ENCODE measurements around the gene SURF1.
"Not testable (repeated sequence)": the region's sequence is repeated elsewhere in the genome, so short reads cannot be mapped to it uniquely, and the experiment has no call there.

The SURF1 gene

DNA sequence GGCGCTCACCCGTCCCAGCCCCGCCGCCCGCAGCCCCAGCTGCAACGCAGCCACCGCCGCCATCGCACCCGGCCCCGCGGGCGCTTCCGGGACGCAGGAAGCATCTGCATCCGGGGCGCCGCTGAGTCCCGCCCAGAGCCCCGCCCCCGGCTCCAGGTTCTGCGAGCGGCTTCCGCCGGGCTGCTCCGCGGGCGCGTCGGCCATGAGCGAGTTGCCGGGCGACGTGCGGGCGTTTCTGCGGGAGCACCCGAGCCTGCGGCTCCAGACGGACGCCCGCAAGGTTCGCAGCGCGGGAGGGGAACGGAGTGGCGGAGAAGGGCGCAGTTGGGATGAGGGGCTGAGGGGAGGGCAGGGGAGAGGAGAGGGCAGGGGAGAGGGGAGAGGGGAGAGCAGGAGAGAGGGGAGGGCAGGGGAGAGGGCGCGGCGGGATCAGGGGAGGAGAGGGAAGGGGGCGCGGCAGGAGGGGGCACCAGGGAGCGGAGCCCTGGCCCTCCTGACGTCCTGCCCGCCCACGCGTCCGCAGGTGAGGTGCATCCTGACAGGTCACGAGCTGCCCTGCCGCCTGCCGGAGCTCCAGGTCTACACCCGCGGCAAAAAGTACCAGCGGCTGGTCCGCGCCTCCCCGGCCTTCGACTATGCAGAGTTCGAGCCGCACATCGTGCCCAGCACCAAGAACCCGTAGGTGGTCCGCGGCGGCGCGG lies at the start of gene SURF1, which contains the start of gene SURF2:
Gene SURF1, minus strand, starts transcription at position 97 of the 701 bp plus-strand sequence. Its CDS starts 34 bp downstream, at position 63.
Gene SURF2, plus strand, starts transcription at position 160 of the 701 bp plus-strand sequence. Its CDS starts 43 bp downstream, at position 203.
- DNase-seq = peak; percentile 95

GRCh38 chr9:133405508-133406438 lies 49.5 kb upstream of the SURF1 start:
- no peak for DNase-seq

- no peak for DNase-seq
These were observed 48.2 kb upstream of the SURF1 start for GRCh38 chr9:133404454-133405002.

DNA sequence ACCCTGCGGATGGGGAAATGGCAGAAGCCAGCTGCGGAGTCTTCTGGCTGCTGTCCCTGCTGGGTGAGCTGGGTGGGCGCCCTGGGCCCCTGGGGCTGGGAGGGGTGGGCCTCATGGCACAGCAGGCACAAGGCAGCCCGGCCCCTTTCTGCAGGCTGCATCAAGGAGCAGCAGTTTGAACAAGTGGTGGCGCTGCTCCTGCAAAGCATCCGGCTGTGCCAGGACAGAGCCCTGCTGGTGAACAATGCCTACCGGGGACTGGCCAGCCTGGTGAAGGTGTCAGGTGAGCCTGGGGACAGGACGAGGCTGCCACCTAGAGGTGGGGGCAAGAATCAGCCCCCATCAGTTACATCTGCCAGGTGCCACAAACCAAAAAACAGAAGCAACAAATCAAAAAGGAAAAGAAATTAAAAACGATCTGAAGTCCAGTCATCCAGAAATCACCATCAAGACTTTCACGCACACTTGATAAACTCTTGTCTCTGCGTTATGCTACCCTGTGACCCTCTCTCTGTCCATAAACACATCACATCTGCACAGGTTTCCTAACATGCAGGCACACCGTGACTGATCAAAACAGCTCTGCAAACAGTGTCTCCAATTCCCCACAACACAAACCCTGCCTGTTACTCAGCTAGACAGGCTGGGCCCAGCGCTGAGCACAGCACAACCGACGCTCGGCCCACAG lies 47.6 kb upstream of the SURF1 start:
- DNase-seq = peak; percentile 64

DNA sequence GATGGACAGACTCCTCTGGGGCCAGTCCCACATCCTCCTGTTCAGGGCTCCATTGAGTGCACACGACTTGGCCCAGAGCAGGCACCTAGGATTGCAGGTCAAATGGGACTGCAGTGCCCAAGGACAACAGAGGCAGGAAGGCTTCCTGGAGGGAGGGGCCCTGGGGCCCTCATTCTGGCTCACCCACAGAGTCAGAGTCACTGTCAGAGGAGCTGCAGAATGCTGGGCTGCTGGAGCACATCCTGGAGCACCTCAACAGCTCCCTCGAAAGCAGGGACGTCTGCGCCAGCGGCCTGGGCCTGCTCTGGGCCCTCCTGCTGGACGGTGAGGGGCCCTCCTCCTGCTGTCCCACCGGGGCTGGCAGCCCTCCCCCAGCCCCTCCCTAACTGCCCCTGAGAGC lies 46.4 kb upstream of the SURF1 start:
- no peak for DNase-seq

DNA sequence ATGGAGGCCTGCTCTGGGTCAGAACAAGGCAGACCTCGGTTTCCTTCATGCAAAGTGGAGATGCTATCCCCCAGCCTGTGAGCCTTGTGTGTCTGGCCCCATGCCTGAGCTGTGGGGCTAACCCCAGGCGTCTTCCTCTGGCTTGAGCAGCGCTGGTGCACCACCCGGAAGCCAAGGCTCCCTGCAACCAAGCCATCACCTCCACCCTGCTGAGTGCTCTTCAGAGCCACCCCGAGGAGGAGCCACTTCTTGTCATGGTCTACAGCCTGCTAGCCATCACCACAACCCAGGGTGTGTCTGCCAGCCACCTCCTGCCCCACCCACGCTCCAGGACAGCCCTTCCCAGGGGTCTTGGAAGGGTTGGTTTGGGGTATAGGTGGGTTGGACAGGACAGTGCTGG lies 45.3 kb upstream of the SURF1 start:
- DNase-seq = no peak

- DNase-seq = no peak
These were observed 44.0 kb upstream of the SURF1 start for GRCh38 chr9:133400292-133400691.

GRCh38 chr9:133397895-133398294 lies 41.6 kb upstream of the SURF1 start:
- no peak for DNase-seq

DNA sequence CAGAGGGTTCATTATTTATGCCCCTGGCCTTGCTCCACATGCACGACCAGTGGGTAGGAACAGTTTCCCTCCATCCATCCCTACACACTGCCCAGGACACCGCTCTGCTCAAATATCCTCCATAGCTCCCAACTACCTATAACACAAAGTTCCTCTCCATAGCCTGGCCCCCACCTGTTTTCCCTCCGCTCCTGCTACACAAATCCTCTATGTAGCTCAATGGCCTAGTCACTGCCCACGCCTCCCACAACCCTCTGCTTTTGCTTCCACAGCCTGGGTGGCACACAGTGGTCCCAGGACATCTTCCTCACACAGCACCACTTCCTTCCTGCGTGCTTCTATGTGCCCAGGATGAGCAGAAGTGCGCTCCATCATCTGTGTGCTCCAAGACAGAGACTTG lies 41.1 kb upstream of the SURF1 start:
- no peak for DNase-seq

DNA sequence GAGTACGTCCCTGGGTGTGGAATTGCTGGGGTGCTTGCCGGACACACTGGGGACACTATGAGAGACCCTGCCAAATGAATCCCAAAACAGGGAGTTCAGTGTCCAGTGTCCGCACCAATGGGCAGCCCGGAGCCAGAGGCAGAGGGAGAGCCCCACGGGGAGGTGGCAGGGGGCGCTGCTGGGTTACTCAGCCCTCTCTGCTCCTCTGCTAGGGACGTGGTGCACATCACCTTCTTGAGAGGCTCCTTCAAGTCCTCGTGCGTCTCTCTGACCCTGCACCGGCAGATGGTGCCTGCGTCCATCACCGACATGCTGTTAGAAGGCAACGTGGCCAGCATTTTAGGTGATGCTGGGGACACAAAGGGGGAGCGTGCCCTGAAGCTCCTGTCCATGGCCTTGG lies 40.7 kb upstream of the SURF1 start:
- DNase-seq = no peak

DNA sequence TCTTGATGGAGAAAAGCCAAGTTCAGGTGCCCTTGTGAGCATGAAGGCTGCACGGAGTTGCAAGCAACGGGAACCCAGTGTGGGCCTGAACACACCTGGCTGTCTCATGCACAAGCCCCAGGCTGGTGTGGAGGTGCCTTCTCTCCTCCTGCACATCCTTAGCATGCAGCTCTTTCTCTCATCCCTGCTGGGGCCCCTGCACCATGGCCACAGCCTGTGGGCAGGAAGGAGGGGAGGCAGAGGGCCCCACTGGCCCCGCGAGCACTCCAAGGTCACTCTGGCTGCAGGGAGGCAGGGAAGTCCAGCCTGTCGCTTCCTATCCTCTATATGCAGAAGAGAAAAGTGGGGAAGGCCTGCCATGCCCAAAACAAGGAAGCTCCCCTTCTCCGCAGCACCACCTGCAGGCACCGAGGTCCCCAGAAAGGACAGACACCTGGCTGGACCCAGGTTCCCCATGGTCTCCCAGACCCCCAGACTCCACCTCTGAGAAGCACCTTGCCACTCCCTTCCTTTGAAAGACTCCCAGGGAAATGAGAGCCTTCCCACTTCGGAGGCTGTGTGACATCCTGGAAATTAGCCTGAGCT lies 38.5 kb upstream of the SURF1 start:
- no peak for DNase-seq

DNA sequence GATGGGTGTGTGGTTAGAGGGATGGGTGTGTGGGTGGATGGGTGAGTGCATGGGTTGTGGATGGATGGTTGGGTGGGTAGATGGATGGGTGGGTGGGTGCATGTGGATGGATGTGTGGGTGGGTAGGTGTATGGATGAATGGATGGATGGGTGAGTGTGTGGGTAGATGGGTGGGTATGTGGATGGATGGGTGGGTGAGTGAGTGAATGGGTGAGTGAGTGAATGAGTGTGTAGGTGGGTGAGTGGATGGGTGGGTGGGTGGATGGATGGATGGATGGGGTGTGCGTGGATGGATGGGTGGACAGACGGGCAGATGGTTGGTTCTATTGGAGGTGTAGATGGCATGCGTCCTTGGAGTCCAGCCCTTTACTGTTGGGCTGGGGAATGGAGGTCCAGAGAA lies 37.1 kb upstream of the SURF1 start:
- no peak for DNase-seq

GRCh38 chr9:133392308-133392707 lies 36.0 kb upstream of the SURF1 start:
- not testable (repeated sequence) for DNase-seq

GRCh38 chr9:133391449-133391848 lies 35.2 kb upstream of the SURF1 start:
- DNase-seq = not testable (repeated sequence)

GRCh38 chr9:133390713-133391112 lies 34.4 kb upstream of the SURF1 start:
- no peak for DNase-seq

DNA sequence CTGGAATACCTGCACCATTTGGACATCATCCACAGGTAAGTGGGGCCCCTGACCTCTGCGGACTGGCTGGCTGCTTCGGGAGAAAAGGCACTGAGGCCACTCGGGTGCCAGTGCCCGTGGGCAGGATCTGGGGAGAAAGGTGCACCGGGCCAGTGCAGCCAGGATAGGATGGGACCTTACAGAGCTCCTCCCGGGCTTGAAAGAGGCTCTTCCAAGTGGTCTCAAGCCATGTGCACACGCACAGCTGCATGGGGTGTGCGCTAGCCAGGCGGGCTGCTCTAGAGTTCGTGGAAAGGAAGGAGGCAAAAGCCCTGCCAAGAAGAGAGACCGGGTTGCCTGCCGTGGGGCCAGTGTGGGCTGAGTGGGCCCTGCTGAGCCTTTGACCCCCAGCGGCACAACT lies 33.3 kb upstream of the SURF1 start:
- no peak for DNase-seq

GRCh38 chr9:133389025-133389557 lies 32.8 kb upstream of the SURF1 start:
- no peak for DNase-seq

GRCh38 chr9:133387680-133388079 lies 31.4 kb upstream of the SURF1 start:
- no peak for DNase-seq

DNA sequence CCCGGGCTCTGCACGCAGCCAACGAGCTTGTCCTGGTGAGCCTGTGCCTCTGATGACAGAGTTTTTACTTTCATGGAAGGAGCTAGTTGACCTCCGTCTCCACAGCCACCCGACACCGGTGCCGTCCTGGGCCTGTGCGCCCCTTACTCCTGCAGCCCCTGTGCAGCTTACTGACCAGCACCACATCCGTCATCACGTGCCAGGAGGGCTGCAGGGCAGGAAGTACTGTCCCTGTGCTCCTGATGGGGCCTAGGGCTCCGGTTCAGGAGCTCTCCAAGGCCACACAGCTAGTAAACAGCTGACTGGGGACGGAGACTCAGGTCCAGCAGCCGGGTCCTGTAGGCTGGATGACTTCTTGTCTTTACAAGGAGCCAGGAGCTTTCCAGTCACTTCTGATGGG lies 30.1 kb upstream of the SURF1 start:
- no peak for DNase-seq

DNA sequence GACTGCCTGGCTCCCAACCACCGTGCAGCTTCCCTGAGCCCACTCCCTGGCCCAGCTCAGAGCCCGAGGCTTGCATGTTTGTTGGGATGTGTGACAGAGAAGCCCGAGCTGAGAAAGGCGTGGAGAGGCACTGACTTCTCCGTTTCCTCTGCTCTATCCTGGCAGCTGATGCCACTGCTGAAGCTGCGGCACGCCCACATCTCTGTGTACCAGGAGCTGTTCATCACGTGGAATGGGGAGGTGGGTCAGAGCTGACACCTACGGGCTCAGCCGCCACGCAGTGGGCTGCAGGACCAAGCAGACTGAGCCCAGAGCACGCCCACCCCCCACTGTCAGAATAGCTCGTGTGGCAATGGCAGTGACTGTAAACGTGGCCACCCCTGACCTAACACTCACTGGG lies 29.2 kb upstream of the SURF1 start:
- DNase-seq = no peak

DNA sequence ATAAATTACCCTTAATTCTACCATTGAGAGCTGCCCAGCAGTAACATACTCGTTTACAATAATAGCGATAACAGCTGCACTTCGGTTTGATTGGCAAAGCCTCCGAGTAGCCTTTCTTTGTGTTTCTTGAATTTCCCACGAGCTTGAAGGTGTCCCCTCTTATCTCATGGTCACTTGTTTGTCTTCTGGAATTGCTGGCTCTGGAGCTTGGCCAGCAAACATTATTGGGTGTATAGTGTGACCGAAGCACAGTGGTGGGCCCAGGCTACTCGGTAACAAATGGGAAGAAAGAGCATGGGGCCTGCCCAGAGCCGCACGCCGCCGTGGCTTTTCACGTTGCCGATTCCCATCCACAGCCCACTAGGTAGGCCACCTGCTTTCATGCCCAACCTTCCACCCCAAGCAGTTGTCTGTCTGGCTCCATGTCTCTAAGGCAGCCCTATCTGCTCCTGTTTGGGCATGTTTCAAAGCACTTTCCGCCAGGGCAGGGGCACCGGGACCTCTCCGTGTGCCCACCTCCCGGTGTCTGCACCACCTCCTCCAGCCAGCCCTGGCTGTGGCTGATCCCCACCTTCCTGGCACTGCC lies 28.5 kb upstream of the SURF1 start:
- no peak for DNase-seq

DNA sequence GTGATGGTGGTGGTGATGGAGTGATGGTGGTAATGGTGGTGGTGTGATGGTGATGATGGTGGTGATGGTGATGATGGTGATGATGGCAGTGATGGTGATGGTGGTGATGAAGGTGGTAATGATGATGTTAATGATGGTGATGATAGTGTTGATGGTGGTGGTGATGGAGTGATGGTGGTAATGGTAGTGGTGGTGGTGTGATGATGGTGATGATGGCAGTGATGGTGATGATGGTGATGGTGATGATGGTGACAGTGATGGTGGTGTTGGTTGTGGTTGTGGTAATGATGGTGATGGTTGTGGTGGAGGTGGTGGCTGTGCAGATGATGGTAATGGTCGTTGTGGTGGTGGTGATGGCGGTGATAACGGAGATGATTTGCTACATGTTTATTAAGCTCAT lies 27.2 kb upstream of the SURF1 start:
- DNase-seq = no peak
